NCI-H226 (cell line): ENCODE results near the gene FASN.
"Not testable (repeated sequence)": the region's sequence is repeated elsewhere in the genome, so short reads cannot be mapped to it uniquely, and the experiment has no call there.

Experiments used
- DNase-seq: peaks from one replicate; pipeline ENCODE4 v3.0.0-alpha.2; 2015

FASN gene

DNA sequence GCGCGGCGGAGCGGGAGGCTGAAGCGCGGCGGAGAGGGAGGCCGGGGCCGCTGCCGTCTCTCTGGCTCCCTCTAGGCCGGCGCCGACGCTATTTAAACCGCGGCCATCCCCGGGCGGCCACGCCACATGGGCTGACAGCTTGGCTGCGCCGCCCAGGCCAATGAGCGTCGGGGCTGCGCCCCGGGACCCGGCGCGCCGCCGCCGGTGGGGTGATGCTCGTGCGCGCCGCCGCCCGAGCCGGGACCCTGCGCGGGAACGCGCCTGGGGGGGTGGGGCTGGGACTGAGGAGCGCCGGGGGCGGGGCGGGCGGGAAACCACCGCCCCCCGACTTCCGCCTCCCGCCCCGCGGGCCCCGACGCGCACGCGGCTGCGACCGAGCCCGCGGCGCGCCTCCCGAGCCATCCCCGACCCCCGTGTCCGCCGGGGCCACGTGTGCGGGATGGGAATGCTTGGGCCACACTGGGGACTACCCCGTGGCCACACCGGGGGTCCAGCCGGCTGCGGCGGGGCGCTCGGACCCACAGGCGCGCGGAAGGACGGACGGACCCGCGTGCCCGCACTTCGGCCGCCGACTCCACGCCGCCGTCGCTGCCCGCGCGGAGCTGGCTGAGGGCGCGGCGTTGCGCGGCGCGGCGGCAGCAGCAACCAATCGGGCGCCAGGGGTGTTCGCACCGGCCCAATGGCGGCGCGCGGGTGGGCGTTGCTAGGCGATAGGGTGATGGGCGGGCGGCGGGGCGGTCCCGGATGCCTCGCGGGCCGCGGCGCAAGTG lies at the start of gene FASN:
FASN (minus strand) TSS at position 68 of the 770 bp plus-strand sequence. CDS start 1,791 bp downstream, outside the sequence.
- DNase-seq: peak; percentile 95

DNA sequence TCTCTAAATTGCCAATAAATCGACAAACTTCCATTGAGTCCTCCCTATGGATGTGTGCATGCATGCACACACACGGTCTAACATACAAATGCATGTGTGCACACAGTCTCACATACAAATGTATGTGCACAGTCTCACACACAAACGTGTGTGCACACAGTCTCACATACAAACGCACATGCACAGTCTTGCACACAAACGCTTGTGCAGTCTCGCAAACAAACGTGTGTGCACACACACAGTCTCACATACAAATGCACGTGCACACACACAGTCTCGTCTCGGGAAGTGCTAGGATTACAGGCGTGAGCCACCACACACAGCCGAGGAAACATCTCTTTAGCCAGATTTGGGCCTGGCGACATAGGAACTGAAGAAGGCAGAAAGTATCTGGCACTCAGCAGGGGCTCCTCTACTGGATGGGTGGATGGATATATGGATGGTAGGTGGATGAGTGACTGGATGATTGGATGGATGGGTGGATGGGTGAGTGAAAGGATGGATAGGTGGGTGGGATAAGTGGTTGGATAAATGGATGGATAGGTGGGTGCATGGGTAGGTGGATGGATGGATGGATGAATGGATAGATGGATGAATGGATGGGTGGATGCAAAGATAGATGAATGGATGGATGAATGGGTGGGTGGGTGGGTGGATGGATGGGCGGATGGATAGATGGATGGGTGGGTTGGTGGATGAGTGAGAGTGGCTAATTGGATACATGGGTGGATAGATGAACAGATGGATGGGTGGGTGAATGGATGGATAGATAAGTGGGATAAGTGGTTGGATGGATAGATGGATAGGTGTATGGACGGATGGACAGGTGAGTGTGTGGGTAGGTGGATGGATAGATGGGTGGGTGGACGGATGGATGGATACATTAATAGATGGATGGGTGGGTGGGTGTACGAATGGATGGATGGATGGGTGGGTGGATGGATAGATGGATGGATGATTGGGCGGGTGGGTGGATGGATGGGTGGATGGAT lies 48.9 kb upstream of the FASN start:
- no peak for DNase-seq

DNA sequence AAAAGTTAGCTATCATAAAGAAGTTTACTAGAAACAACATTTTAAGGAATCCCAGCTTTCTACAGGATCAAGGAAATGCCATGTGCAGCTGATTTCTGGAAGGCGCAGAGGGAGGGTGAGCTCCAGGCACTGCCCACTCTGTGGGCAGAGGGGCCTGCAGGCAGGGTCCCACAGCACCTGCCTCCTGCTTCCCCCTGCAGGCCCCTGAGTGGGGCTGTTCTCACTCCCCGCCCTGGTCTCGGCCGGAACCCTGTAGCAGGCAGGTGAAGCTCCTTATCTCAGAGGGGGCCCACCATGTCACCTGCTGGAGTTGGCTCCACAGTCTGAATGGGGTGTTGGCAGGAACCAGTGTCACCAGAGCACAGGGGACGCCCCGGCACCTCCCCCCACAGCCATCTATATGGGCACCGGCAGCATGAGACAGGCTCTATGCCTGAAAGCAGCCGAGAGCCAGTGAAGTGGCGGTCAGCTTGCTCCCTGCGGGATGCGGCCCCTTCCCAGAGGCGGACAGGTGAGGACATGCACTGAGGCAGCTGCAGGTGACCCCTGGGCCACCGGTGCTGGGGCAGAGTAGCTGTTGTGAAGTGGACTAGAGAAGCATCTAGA lies 47.6 kb upstream of the FASN start:
- DNase-seq: no peak

DNA sequence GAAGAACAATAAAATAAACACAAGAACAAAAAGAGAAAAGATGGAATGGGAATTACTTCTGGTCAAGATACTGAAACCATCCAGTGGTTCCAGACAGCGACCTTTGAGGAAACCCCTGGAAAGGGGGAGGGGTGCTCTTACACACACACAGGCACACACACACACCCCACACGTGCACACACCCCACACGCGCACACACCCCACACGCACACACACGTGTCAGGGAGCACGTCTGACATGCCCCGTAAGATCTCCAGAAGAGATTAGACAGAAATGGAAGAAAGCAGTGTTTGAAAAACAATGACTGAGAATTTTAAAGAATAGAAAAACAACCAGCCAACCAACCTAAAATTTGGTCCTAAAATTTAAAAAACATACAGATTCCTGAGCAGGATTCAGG lies 45.3 kb upstream of the FASN start:
- DNase-seq: no peak

DNA sequence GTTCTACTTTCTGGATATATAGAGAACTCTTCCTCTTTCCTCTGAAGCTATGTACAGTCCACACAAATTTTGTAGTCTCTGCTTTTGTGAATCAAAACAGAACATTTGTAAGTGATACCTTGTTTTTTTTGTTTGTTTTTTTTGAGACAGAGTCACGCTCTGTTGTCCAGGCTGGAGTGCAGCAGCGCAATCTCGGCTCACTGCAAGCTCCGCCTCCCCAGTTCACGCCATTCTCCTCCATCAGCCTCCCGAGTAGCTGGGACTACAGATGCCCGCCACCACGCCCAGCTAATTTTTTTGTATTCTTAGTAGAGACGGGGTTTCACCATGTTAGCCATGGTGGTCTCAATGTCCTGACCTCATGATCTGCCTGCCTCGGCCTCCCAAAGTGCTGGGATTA lies 41.9 kb upstream of the FASN start:
- DNase-seq: not testable (repeated sequence)

DNA sequence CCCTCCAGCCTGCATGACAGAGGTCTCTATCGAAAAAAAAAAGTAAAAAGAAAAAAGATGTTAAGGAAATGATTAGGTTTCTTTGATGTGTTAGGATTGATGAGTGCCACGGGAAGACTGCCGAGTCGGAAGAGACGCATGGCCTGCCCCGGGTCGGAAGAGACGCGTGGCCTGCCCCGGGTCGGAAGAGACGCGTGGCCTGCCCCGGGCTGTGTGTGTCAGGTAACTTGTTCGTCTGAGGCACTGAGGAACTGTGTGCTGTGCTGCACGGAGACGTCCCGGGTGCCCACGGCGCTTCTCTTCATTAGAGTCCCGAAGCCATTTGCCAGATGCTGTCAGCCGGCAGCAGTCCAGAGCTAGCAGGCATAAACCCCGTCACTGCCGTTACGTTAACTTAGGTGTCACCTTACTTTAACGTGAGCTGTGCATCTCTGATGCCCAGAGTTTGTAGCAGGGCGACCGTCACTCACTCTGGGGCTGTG lies 40.5 kb upstream of the FASN start:
- no peak for DNase-seq

DNA sequence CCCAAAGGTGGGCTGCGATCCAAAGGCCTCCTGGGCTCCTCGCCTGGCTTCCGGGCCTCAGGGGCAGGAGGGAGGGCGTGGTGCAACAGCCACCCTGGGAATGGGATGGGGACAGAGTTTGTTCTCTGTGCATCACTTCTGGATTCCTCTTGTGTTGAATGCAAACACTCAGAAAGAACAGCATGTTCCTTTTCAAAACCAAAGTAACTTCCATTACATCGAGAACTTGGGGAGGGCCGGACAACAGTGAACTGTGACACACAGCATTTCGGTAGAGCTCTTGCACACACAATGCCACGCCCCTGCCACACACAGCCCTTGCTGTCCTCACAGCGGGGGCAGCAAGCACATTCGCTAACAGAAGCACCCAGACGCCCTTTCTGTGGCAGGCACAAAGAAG lies 36.1 kb upstream of the FASN start:
- DNase-seq: no peak

DNA sequence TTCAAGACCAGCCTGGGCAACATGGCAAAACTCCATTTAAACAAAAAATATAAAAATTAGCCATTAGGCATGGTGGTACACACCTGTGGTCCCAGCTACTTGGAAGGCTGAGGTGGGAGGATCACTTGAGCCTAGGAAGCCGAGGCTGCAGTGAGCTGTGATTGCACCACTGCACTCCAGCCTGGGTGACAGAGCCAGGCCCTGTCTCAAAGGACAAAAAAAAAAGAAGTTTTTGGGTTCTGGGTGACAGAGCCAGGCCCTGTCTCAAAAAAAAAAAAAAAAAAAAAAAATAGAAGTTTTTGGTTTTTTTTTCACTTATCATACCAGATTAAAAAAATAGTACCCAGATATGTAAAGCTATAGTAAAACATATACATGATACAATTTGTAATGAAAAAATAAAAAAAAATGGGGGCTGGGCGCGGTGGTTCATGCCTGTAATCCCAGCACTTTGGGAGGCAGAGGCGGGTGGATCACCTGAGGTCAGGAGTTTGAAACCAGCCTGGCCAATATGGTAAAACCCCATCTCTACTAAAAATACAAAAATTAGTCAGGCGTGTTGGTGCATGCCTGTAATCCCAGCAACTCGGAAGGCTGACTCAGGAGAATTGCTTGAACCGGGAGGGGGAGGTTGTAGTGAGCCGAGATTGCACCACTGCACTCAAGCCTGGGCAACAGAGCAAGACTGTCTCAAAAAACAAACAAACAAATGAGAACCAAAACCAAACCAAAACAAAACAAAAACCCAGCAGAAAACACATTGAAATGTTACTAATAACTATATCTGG lies 35.3 kb upstream of the FASN start:
- peak; percentile 13 for DNase-seq

DNA sequence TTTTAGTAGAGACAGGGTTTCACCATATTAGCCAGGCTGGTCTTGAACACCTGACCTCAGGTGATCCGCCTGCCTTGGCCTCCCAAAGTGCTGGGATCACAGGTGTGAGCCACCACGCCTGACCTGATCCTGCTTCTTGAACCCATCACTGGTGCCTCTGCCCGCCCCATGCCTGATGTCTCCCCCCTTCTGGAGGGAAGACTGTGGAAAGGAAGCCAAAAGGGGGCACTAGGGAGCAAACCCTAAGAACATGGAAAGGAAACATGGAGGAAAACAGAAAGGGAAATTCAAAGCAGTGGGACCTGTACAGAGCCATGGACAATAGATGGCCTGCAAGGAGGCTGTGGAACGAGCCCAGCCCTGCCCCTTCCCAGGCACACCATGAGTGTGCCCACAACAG lies 31.1 kb upstream of the FASN start:
- no peak for DNase-seq

DNA sequence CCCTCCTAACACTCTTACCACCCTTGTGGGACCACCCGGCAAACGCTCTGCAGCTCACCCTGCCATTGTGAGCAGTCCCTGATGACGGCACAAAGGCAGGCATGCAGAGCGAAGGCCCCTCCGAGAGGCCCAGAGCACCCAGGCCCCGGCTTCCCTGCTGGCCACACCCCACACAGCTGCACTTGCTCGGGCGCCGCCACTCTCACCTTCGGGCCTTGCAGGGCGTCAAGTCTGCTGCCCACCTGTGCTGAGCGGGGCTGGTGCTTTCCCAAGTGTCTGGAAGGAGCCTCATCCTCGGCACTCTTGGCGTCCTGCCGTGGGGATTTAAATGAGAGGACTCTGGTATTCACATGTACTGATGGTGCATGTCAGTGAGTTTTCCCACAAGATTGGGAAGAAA lies 30.3 kb upstream of the FASN start:
- DNase-seq: no peak

DNA sequence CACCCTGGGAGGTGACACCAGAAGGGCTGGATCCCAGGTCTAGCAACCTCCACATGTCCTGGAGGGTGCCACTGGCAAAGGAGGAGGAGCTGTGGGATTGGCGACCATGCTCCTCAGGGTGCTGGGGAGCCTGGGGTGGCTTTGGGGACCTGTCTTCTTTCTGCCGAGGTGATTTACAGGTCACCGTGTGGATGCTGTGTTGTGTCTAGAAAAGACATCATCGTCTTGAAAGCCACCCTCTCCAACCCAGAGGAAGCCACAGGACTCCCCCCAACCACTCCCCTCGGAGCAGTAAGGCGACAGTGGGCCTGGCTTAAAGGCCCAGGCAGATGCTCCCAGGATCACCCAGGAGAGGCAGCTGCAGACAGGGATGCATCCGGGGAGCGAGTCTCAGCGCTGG lies 29.7 kb upstream of the FASN start:
- DNase-seq: no peak

DNA sequence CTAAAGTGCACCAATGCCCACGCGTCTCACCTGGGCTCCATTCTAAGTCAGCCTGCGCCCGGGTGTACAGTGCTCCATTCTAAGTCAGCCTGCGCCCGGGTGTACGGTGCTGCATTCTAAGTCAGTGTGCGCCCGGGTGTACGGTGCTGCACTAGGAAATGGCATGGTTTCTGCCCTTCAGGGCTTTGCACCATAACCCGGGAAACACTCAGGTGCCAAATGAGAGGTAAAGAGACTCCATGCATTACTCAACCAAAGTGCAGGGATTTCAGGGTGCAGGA lies 29.2 kb upstream of the FASN start:
- no peak for DNase-seq

DNA sequence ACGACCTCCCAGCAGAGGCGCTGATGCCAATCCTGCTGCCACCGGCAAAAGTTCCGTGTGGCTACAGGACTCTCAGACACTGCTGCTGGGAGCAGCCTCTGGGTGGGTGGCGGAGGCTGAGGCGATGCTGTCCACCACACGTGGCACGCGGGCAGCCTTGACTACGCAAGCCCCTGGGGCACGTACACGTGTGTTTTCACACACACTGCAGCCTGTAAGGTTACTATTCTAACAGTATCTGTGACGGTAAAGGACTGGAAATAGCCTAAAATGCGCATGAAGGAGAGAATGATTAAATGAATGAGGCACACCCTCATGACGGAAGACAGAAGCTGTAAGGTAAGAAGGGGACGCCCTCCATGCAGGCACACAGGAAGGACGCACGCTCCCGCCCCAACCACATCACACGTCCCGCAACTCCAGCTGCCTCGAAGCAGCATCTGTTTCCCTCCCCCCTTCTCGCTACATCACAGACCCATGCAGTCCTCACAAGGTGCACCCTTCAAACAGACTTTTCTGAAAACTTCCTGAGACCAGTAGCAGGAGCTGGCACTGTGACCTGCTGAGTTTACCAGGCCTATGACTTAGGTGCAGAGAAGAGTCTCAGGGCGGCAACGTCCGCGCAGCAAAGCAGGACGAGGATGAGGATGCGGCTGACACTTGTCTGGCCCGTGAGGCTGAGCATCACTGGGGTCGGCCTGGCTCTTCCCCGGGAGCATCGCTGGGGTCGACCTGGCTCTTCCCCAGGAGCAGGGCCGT lies 28.7 kb upstream of the FASN start:
- DNase-seq: no peak

DNA sequence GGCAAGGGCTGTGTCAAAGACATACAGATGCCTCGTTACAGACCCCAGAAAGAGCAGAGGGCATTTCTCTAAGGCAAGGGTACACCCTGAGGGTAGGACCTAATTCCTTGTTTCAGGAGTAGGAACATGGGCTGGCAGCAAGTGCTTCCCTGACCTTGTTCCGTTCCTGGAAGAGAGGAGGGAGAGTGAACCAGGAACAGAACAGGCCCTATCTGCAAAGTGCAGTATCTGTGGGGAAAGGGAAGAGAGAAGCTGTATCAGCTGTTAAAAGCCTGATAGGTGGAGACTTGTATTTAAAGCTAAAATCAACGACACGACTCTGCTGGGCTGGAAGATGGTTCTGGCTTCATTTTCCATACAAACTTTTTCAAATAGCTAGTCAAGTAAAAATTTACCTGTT lies 26.1 kb upstream of the FASN start:
- DNase-seq: no peak

DNA sequence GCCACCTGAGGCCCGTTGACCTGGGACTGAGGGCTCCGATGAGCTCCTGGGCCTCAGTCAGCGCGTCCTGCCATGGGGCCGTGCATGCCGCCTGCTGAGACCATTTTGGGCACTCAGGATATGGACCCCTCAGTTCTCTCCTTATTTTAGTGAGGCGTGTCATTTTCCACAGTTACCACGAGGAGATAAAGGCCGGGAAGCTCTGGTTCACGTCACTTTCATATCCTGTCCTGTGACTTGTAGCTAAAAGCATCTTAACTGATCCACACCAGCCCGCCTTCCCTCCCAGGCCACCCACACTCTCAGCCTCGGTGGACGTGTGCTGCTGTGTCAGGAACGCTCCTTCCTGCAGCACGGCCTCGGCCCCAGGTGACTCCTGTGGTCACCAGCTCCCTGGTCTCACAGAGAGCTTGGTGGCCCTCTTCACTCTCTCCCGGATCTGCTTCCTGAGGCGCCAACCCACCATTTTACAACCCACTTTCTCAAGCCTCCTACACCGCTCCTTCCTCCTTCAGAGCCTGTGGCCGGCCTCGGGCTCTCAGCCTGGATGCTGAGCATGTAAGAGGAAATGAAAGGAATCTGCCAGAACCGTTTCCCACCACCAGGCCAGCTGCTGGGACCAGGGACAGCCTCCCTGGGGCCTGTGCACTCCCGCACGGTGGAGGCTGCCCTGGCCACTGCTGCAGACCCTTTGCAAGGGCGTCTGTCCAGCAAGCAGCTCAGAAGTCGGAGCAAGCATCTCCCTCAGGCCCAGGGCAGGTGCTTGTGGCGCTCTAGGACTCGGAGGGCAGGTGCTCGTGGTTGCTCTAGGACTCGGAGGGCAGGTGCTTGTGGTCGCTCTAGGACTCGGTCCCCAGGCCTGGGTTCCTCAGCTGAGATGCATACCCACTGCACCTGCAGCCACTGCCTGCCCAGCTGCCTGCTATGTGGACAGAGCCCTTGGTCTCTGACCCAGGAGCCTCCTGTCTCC lies 23.9 kb upstream of the FASN start:
- DNase-seq: no peak

DNA sequence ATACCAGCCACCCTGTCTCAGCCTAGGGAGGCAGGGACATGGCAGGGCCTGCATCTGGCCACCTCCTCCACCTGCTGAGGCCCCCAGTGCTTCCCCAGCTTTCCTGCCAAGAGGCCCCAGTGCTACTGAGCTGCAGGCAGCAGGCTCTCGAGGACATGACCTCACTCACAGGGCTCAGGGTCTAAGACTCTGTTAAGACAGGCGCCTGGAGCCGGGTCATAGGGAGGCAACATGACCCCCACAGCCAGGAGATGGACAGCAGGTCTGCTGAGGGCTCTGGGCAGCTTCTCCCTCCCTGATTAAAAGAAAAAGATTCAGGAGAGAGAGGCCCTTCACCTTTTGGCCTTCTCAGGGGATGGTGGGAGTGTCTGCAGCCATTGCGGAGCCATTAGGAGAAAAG lies 23.2 kb upstream of the FASN start:
- no peak for DNase-seq

DNA sequence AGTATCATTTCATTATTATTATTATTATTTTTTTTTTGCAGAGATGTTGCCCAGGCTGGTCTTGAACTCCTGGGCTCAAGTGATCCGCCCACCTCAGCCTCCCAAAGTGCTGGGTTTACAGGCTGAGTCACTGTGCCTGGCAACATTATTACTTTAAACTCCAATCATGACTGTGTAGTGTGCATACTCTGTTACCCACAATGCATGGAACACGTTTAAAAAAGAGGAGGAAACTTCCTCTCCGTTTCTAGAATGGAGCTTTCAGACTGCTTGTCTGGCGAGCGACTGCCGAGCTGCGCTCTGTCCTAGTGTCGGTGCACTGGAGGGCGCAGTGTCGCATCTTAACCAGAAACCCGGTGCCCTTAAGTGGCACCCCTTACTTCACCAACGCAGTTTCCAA lies 22.1 kb upstream of the FASN start:
- no peak for DNase-seq

DNA sequence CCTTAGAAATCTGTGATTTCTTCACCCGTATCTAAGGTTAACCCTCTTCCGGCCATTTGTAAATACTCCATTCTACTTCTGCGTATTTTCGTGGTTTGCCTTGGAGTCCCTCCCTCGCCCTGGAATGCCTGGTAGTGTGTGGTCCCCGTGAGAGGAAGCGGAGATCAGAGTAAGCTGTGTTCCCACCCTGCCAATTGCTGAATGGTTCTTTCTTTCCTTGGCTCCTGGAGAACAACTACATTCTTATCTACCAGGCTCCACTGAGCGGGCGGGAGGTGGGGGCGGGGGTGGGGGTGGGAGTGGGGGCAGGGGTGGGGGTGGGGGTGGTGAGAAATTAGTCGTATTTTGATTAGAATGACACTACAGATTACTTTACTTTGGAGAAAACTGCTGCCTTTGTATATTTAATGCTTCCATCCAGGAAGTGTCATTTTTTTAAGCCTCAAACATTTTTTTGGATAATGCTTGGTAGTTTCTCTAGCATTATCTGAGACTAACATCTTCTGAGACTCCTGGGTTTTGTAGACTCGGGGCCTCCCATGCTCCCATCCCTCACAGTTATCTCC lies 20.9 kb upstream of the FASN start:
- DNase-seq: no peak

DNA sequence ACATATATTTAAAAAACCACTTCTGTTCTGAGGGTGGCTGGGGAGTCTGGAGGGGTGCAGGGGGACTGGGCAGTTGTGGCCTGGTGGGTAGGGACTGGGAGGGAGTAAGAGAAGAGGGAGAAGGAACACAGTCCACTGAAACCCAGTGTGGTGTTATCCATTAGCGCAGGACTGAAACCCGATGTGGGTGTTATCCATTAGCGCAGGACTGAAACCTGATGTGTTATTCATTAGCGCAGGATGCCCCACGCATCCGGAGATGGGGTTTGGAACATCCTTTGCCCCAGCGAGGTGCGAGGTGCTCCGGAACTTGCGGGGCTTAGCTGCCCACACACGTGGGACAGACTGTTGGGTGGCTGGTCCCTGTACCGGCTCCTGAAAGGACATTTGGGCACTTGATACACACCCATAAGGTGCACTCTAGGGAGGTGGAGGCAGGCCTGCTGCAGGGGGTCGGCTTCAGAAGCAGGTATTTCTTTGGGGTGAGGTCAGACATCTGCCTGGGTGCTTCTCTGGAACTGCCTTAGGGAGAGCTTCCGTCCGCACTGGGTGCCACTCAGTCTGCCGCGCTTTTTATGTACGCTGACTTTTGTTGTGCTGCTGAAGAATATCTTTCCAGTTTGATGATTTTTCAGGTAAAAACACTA lies 20.3 kb upstream of the FASN start:
- DNase-seq: no peak
